Stimulated activated CD8-positive, alpha-beta memory T cell treated with anti-CD3 and anti-CD28 coated beads, Interleukin-15, amount 100 ng/mL, for 48 hours (primary cell): Measurements from ENCODE around the gene LRCOL1.

Experiments used
- DNase-seq, 2 donors: peaks; one replicate each; pipeline ENCODE4 v3.0.0-alpha.2; 2020; ENCODE audit warnings: low read depth in 2 of 2

The LRCOL1 gene

GRCh38 chr12:132610051-132610759 is at the start of gene LRCOL1:
TSS of gene LRCOL1 (minus strand) at chr12:132610582. CDS start at chr12:132606251, 4,331 bp downstream.
- no peak for DNase-seq

GRCh38 chr12:132660052-132660451 is 49.7 kb upstream of the LRCOL1 start:
- DNase-seq, result no peak

- DNase-seq, result no peak
Observed at GRCh38 chr12:132659146-132659545, 48.8 kb upstream of the LRCOL1 start.

- no peak for DNase-seq
Observed at GRCh38 chr12:132658149-132658894, 47.9 kb upstream of the LRCOL1 start.

GRCh38 chr12:132657004-132657727 is 46.8 kb upstream of the LRCOL1 start:
- no peak for DNase-seq

GRCh38 chr12:132653567-132654290 is 43.3 kb upstream of the LRCOL1 start:
- DNase-seq, result no peak

GRCh38 chr12:132651444-132652100 is 41.2 kb upstream of the LRCOL1 start:
- DNase-seq, result no peak

- no peak for DNase-seq
Observed at GRCh38 chr12:132649226-132649945, 39.0 kb upstream of the LRCOL1 start.

- no peak for DNase-seq
Observed at GRCh38 chr12:132648616-132649225, 38.3 kb upstream of the LRCOL1 start.

- DNase-seq, result no peak
Observed at GRCh38 chr12:132647858-132648257, 37.5 kb upstream of the LRCOL1 start.

GRCh38 chr12:132646850-132647249 is 36.5 kb upstream of the LRCOL1 start:
- DNase-seq, result no peak

GRCh38 chr12:132642846-132643835 is 32.8 kb upstream of the LRCOL1 start:
- no peak for DNase-seq

GRCh38 chr12:132641811-132642650 is 31.6 kb upstream of the LRCOL1 start:
- no peak for DNase-seq

GRCh38 chr12:132640936-132641335 is 30.6 kb upstream of the LRCOL1 start:
- DNase-seq, result no peak

- no peak for DNase-seq
Observed at GRCh38 chr12:132639956-132640520, 29.7 kb upstream of the LRCOL1 start.

GRCh38 chr12:132638541-132639408 is 28.4 kb upstream of the LRCOL1 start:
- DNase-seq, result no peak

GRCh38 chr12:132637811-132638210 is 27.4 kb upstream of the LRCOL1 start:
- no peak for DNase-seq
